WTC11 (cell line): ENCODE data around the gene TFAP2B.

Experiments
- EMX1 ChIP-seq: fragments of 250-450 bp; sonication (Bioruptor Pico); IDR thresholded peaks from 2 replicates; pipeline ENCODE4 v1.8.0; 2021; ENCODE audit warnings: mild to moderate bottlenecking
- FOXK1 ChIP-seq: sonication (generic); formaldehyde crosslinking; IDR thresholded peaks from 2 replicates; pipeline ENCODE4 v1.8.0; 2022; ENCODE audit warnings: mild to moderate bottlenecking, moderate library complexity, missing genetic modification reagents
- NFE2L1 ChIP-seq: sonication (generic); formaldehyde crosslinking; IDR thresholded peaks from 2 replicates; pipeline ENCODE4 v1.8.1; 2023; ENCODE audit warnings: missing genetic modification reagents
- NR3C1 ChIP-seq: sonication (generic); formaldehyde crosslinking; conservative IDR thresholded peaks from 2 replicates; pipeline ENCODE4 v1.8.1; 2023; ENCODE audit warnings: low read depth, mild to moderate bottlenecking, missing genetic modification reagents
- SP1 ChIP-seq: sonication (generic); formaldehyde crosslinking; conservative IDR thresholded peaks from 2 replicates; pipeline ENCODE4 v1.8.1; 2022; ENCODE audit warnings: missing genetic modification reagents
- TCF7 ChIP-seq: sonication (generic); formaldehyde crosslinking; IDR thresholded peaks from 2 replicates; pipeline ENCODE4 v1.8.0; 2022; ENCODE audit warnings: mild to moderate bottlenecking, low read depth, missing genetic modification reagents, moderate library complexity
- TF ChIP-seq, protein P1 (sequence below): sonication (generic); formaldehyde crosslinking; IDR thresholded peaks from 2 replicates; pipeline ENCODE4 v1.8.1; 2023; ENCODE audit warnings: mild to moderate bottlenecking, moderate library complexity, missing genetic modification reagents
- TF ChIP-seq, protein P2 (sequence below): sonication (generic); formaldehyde crosslinking; IDR thresholded peaks from 2 replicates; pipeline ENCODE4 v1.8.0; 2022; ENCODE audit warnings: mild to moderate bottlenecking, missing genetic modification reagents
- TF ChIP-seq, protein P3 (sequence below): fragments of 200-600 bp; IDR thresholded peaks from 2 replicates; pipeline ENCODE4 v1.8.0; 2022; ENCODE audit warnings: antibody characterized with exemption
- TF ChIP-seq, protein P4 (sequence below): sonication (generic); formaldehyde crosslinking; IDR thresholded peaks from 2 replicates; pipeline ENCODE4 v1.8.0; 2022; ENCODE audit warnings: mild to moderate bottlenecking, missing genetic modification reagents

DNA sequence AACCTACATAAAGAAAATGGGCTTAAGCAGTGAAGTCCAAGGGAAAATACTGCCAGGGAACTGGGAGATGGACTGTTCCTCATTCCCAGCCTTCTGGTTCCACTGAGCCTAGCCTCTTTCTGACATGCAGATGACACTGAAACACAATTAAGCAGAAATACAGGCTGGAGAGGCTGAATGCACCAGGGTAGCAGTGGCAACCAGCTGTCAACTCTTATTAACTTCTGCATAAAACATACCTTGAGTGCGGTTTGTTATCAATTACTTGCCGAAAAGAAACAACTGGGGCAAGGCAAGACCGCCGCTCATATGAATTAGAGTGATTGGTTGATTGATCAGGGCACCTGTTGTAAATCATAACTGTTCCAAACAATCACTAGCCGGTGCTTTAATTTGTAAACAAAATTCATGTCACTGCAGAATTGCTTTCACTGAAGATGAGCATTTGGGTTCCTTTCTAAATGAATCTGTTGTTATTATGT lies 16.3 kb downstream of the TFAP2B start:
- TF ChIP-seq SP1 (CRISPR knock-in tag) (no peak), NR3C1 (CRISPR knock-in tag) (no peak), NFE2L1 (no peak), EMX1 (CRISPR knock-in tag) (no peak), TCF7 (CRISPR knock-in tag) (no peak), FOXK1 (no peak)
- TF ChIP-seq, protein P1, sequence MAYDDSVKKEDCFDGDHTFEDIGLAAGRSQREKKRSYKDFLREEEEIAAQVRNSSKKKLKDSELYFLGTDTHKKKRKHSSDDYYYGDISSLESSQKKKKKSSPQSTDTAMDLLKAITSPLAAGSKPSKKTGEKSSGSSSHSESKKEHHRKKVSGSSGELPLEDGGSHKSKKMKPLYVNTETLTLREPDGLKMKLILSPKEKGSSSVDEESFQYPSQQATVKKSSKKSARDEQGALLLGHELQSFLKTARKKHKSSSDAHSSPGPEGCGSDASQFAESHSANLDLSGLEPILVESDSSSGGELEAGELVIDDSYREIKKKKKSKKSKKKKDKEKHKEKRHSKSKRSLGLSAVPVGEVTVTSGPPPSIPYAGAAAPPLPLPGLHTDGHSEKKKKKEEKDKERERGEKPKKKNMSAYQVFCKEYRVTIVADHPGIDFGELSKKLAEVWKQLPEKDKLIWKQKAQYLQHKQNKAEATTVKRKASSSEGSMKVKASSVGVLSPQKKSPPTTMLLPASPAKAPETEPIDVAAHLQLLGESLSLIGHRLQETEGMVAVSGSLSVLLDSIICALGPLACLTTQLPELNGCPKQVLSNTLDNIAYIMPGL (CRISPR knock-in tag): no peak
- TF ChIP-seq, protein P2, sequence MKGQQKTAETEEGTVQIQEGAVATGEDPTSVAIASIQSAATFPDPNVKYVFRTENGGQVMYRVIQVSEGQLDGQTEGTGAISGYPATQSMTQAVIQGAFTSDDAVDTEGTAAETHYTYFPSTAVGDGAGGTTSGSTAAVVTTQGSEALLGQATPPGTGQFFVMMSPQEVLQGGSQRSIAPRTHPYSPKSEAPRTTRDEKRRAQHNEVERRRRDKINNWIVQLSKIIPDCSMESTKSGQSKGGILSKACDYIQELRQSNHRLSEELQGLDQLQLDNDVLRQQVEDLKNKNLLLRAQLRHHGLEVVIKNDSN (CRISPR knock-in tag): no peak
- TF ChIP-seq, protein P3, sequence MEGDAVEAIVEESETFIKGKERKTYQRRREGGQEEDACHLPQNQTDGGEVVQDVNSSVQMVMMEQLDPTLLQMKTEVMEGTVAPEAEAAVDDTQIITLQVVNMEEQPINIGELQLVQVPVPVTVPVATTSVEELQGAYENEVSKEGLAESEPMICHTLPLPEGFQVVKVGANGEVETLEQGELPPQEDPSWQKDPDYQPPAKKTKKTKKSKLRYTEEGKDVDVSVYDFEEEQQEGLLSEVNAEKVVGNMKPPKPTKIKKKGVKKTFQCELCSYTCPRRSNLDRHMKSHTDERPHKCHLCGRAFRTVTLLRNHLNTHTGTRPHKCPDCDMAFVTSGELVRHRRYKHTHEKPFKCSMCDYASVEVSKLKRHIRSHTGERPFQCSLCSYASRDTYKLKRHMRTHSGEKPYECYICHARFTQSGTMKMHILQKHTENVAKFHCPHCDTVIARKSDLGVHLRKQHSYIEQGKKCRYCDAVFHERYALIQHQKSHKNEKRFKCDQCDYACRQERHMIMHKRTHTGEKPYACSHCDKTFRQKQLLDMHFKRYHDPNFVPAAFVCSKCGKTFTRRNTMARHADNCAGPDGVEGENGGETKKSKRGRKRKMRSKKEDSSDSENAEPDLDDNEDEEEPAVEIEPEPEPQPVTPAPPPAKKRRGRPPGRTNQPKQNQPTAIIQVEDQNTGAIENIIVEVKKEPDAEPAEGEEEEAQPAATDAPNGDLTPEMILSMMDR: no peak
- TF ChIP-seq, protein P4, sequence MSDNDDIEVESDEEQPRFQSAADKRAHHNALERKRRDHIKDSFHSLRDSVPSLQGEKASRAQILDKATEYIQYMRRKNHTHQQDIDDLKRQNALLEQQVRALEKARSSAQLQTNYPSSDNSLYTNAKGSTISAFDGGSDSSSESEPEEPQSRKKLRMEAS (CRISPR knock-in tag): no peak
